GM18508 (cell line): ENCODE data around the gene PAXX.
"Not testable (repeated sequence)": the region's sequence is repeated elsewhere in the genome, so short reads cannot be mapped to it uniquely, and the experiment has no call there.

Experiments
- ATAC-seq: cut with Tn5 transposase; IDR thresholded peaks from one replicate; pipeline ENCODE4 v1.9.1; 2021; ENCODE audit warnings: moderate number of reproducible peaks; ENCODE audit not compliant: insufficient read depth, unreplicated experiment

PAXX gene

GRCh38 chr9:136997830-136998234, 5.6 kb downstream of the PAXX start:
- ATAC-seq, result no peak

GRCh38 chr9:137000177-137000930, 8.1 kb downstream of the PAXX start:
- peak; percentile 59 for ATAC-seq

- no peak for ATAC-seq
Measured at GRCh38 chr9:137001857-137002645, 9.8 kb downstream of the PAXX start.

GRCh38 chr9:137002646-137003041, 10.4 kb downstream of the PAXX start:
- no peak for ATAC-seq

- not testable (repeated sequence) for ATAC-seq
Measured at GRCh38 chr9:137004285-137004684, 12.1 kb downstream of the PAXX start.

- no peak for ATAC-seq
Measured at GRCh38 chr9:137006116-137007003, 14.1 kb downstream of the PAXX start.

- no peak for ATAC-seq
Measured at GRCh38 chr9:137007108-137007815, 15.0 kb downstream of the PAXX start.

- ATAC-seq, result no peak
Measured at GRCh38 chr9:137007816-137008270, 15.6 kb downstream of the PAXX start.

- ATAC-seq, result no peak
Measured at GRCh38 chr9:137008312-137008711, 16.1 kb downstream of the PAXX start.

- ATAC-seq, result no peak
Measured at GRCh38 chr9:137009217-137009616, 17.0 kb downstream of the PAXX start.

- ATAC-seq, result no peak
Measured at GRCh38 chr9:137009938-137010732, 17.9 kb downstream of the PAXX start.

GRCh38 chr9:137011156-137011555, 18.9 kb downstream of the PAXX start:
- ATAC-seq, result no peak

- ATAC-seq, result no peak
Measured at GRCh38 chr9:137011907-137012675, 19.9 kb downstream of the PAXX start.

- no peak for ATAC-seq
Measured at GRCh38 chr9:137012694-137013570, 20.7 kb downstream of the PAXX start.

GRCh38 chr9:137013571-137013940, 21.3 kb downstream of the PAXX start:
- ATAC-seq, result no peak

- no peak for ATAC-seq
Measured at GRCh38 chr9:137014166-137014565, 21.9 kb downstream of the PAXX start.

- ATAC-seq, result no peak
Measured at GRCh38 chr9:137014776-137015539, 22.7 kb downstream of the PAXX start.
